GOT3 (cell line): ENCODE data around the gene WASHC2A.
"Not testable (repeated sequence)": the region's sequence is repeated elsewhere in the genome, so short reads cannot be mapped to it uniquely, and the experiment has no call there.

Source experiments
- DNase-seq: peaks from one replicate; lab custom pipeline; 2025; ENCODE audit warnings: mixed read lengths; lab: John Stamatoyannopoulos, UW

WASHC2A gene

GRCh38 chr10:50067546-50068351 is at the start of gene WASHC2A:
TSS of gene WASHC2A (plus strand) at chr10:50067954. CDS start at chr10:50068006, 52 bp downstream.
- DNase-seq: peak; percentile 51

- DNase-seq: not testable (repeated sequence)
These were observed 48.5 kb upstream of the WASHC2A start for GRCh38 chr10:50019279-50019678.

- not testable (repeated sequence) for DNase-seq
These were observed 47.2 kb upstream of the WASHC2A start for GRCh38 chr10:50020451-50021024.

- DNase-seq: no peak
These were observed 46.1 kb upstream of the WASHC2A start for GRCh38 chr10:50021646-50022045.

GRCh38 chr10:50024716-50025383 is 42.9 kb upstream of the WASHC2A start:
- not testable (repeated sequence) for DNase-seq

GRCh38 chr10:50025627-50026026 is 42.1 kb upstream of the WASHC2A start:
- no peak for DNase-seq

- no peak for DNase-seq
These were observed 40.6 kb upstream of the WASHC2A start for GRCh38 chr10:50027195-50027594.

- DNase-seq: no peak
These were observed 34.3 kb upstream of the WASHC2A start for GRCh38 chr10:50033481-50033880.

- not testable (repeated sequence) for DNase-seq
These were observed 32.4 kb upstream of the WASHC2A start for GRCh38 chr10:50035337-50035736.

- no peak for DNase-seq
These were observed 22.7 kb upstream of the WASHC2A start for GRCh38 chr10:50044941-50045664.

- not testable (repeated sequence) for DNase-seq
These were observed 21.3 kb upstream of the WASHC2A start for GRCh38 chr10:50046457-50046856.

- DNase-seq: not testable (repeated sequence)
These were observed 20.2 kb upstream of the WASHC2A start for GRCh38 chr10:50047594-50047993.

- not testable (repeated sequence) for DNase-seq
These were observed 15.6 kb upstream of the WASHC2A start for GRCh38 chr10:50051995-50052660.

- not testable (repeated sequence) for DNase-seq
These were observed 14.9 kb upstream of the WASHC2A start for GRCh38 chr10:50052778-50053376.

GRCh38 chr10:50055494-50056292 is 12.1 kb upstream of the WASHC2A start:
- not testable (repeated sequence) for DNase-seq

- not testable (repeated sequence) for DNase-seq
These were observed 11.1 kb upstream of the WASHC2A start for GRCh38 chr10:50056654-50057053.

GRCh38 chr10:50058727-50059126 is 9.0 kb upstream of the WASHC2A start:
- DNase-seq: not testable (repeated sequence)

- DNase-seq: not testable (repeated sequence)
These were observed 7.8 kb upstream of the WASHC2A start for GRCh38 chr10:50059946-50060345.

- not testable (repeated sequence) for DNase-seq
These were observed 6.2 kb upstream of the WASHC2A start for GRCh38 chr10:50061548-50061947.

GRCh38 chr10:50063100-50063499 is 4.7 kb upstream of the WASHC2A start:
- DNase-seq: no peak
